GM12878 (cell line): ENCODE measurements around the gene PKP3. TPM values are rescaled to one million over a fixed set of nuclear protein-coding genes. Genes with fewer than 3 reads are reported as not detected.

ENCODE experiments used
- ATAC-seq: fragments of 200-7000 bp; cut with Tn5 transposase; 3 replicates; pipeline ENCODE4 v1.9.1; 2020; ENCODE audit warnings: mild to moderate bottlenecking, moderate library complexity
- BruUV-seq: library from RNA; stranded (reverse); fragments of 400-500 nt; replicated peaks from 2 replicates; lab custom pipeline; 2021; lab: Mats Ljungman, UMichigan
- CTCF ChIA-PET: fragments of 300-600 bp; sonication (Branson Sonifier 250); formaldehyde crosslinking; extraction: SDS; loops from one replicate; lab custom pipeline; 2021; ENCODE audit warnings: inconsistent platforms; lab: Yijun Ruan, JAX
- POLR2A ChIA-PET: fragments of 350-600 bp; formaldehyde crosslinking; extraction: SDS; loops from one replicate; lab custom pipeline; 2021; ENCODE audit warnings: inconsistent platforms; lab: Charles Lee
- RAD21 ChIA-PET: fragments of 300-600 bp; sonication (Branson Sonifier 250); formaldehyde crosslinking; loops from one replicate; lab custom pipeline; 2023; ENCODE audit warnings: antibody characterized with exemption; ENCODE audit not compliant: unreplicated experiment; lab: Charles Lee
- SMC1A ChIA-PET: fragments of 300-600 bp; sonication (Branson Sonifier 250); formaldehyde crosslinking; loops from one replicate; lab custom pipeline; 2023; ENCODE audit not compliant: unreplicated experiment, uncharacterized antibody; lab: Charles Lee
- DNase-seq: peaks from one replicate; pipeline ENCODE4 v3.0.0-alpha.2; 2011; ENCODE audit warnings: low read depth, low spot score
- FAIRE-seq: peaks from 3 replicates; lab custom pipeline; 2011; peaks lifted over from hg19 to GRCh38; lab: Jason Lieb, UNC
- H2AFZ ChIP-seq: 2 replicates; pipeline ENCODE4 v1.6.0; 2011; ENCODE audit warnings: low read depth, low read length, control low read depth; ENCODE audit not compliant: control insufficient read depth
- H3K27ac ChIP-seq: 2 replicates; pipeline ENCODE4 v1.5.1; 2011; ENCODE audit warnings: control low read depth; ENCODE audit not compliant: control insufficient read depth, insufficient read depth
- H3K27me3 ChIP-seq, 2 experiments: replicated peaks in 1 of 2; 2 replicates each; pipeline versions ENCODE4 v1.6.0 to v1.6.1; 2011; ENCODE audit warnings: low read length in 1 of 2; ENCODE audit not compliant: control insufficient read depth in 2 of 2, insufficient read depth in 2 of 2
- H3K36me3 ChIP-seq, 2 experiments: 2 replicates each; pipeline ENCODE4 v1.5.1; 2011; ENCODE audit warnings: low read length in 1 of 2; ENCODE audit not compliant: control insufficient read depth in 2 of 2, insufficient read depth in 2 of 2
- H3K4me1 ChIP-seq: 2 replicates; pipeline ENCODE4 v1.6.1; 2011; ENCODE audit warnings: mild to moderate bottlenecking, low read length, moderate library complexity, mixed read lengths; ENCODE audit not compliant: control insufficient read depth, insufficient read depth
- H3K4me2 ChIP-seq: 2 replicates; pipeline ENCODE4 v1.6.0; 2011; ENCODE audit warnings: control low read depth; ENCODE audit not compliant: control insufficient read depth, insufficient read depth
- H3K4me3 ChIP-seq: fragments of 200-600 bp; sonication (generic); 2 replicates; pipeline ENCODE4 v1.5.1; 2016
- H3K79me2 ChIP-seq: 2 replicates; pipeline ENCODE4 v1.6.0; 2011; ENCODE audit warnings: low read length; ENCODE audit not compliant: control insufficient read depth, insufficient read depth
- H3K9ac ChIP-seq: 2 replicates; pipeline ENCODE4 v1.8.0; 2011; ENCODE audit warnings: low read length, control low read depth, mixed read lengths; ENCODE audit not compliant: control insufficient read depth, insufficient read depth
- H3K9me3 ChIP-seq: replicated peaks from 3 replicates; pipeline ENCODE4 v1.5.1; 2011; ENCODE audit warnings: mild to moderate bottlenecking, low read length; ENCODE audit not compliant: control insufficient read depth, insufficient read depth
- H4K20me1 ChIP-seq: 2 replicates; pipeline ENCODE4 v1.6.0; 2011; ENCODE audit not compliant: control insufficient read depth, insufficient read depth
- ETV6 ChIP-seq, 2 experiments: fragments of 450-650 bp in 1 of 2; IDR thresholded peaks in 1 of 2; conservative IDR thresholded peaks in 1 of 2; 2 replicates each; pipeline ENCODE4 v1.6.1; 2014; ENCODE audit warnings: antibody characterized with exemption in 1 of 2, borderline replicate concordance in 1 of 2, low read depth in 1 of 2, mild to moderate bottlenecking in 1 of 2, moderate library complexity in 1 of 2
- NR2C2 ChIP-seq: IDR thresholded peaks from 2 replicates; pipeline ENCODE4 v1.6.1; 2011; ENCODE audit warnings: borderline replicate concordance, low read depth; ENCODE audit not compliant: control insufficient read depth, insufficient read length
- POLR2A ChIP-seq: IDR thresholded peaks from 2 replicates; pipeline ENCODE4 v1.6.1; 2011; ENCODE audit warnings: low read depth, mild to moderate bottlenecking, low read length
- RUNX3 ChIP-seq: IDR thresholded peaks from 2 replicates; pipeline ENCODE4 v1.6.1; 2012; ENCODE audit warnings: low read length, inconsistent platforms
- SIN3A ChIP-seq: IDR thresholded peaks from 2 replicates; pipeline ENCODE4 v1.6.1; 2012; ENCODE audit warnings: low read depth, low read length, improper control_type of control experiment
- SMAD5 ChIP-seq: IDR thresholded peaks from 2 replicates; pipeline ENCODE4 v1.6.1; 2016; ENCODE audit warnings: antibody characterized with exemption, low read depth
- YBX1 ChIP-seq: fragments of 450-650 bp; IDR thresholded peaks from 2 replicates; pipeline ENCODE4 v1.6.1; 2016; ENCODE audit warnings: antibody characterized with exemption
- ZNF384 ChIP-seq: IDR thresholded peaks from 2 replicates; pipeline ENCODE4 v1.6.1; 2012; ENCODE audit warnings: low read depth, mild to moderate bottlenecking, low read length, improper control_type of control experiment, borderline replicate concordance
- WGBS: methylation state at CpG from one replicate; pipeline ENCODE4 v1.1.6; 2016; ENCODE audit warnings: low lambda C conversion rate; ENCODE audit not compliant: insufficient replicate concordance, insufficient coverage; ENCODE audit errors: missing lambda C conversion rate; 5-methylcytosine and 5-hydroxymethylcytosine counted together
- in situ Hi-C: fragments of 300-500 bp; cut with MboI; formaldehyde crosslinking; loops from 9 replicates; pipeline ENCODE4 v1.14.3; 2018; ENCODE audit warnings: mixed read lengths
- intact Hi-C: fragments of 100-400 bp; cut with micrococcal nuclease; formaldehyde crosslinking; loops from one replicate; pipeline ENCODE4 v1.14.2; 2022; ENCODE audit not compliant: unreplicated experiment
- polyA plus RNA-seq, 11 experiments: library from polyadenylated mRNA; depleted of rRNA in 4 of 11; unstranded in 6 of 11; stranded (reverse) in 5 of 11; fragments of >200 nt; fragmentation: Nextera tagmentation in 4 of 11; fragmentation: Illumina TruSeq in 1 of 11; extraction: Ambion mirVana in 4 of 11; extraction: Trizol in 1 of 11; gene quantifications; 1 replicate in 1 of 11; 2 replicates in 10 of 11; pipeline versions ENCODE4 v1.2.1 to v1.2.3, GENCODE V29; 2011 to 2016; ENCODE audit warnings: inconsistent platforms in 2 of 11, missing spikeins in 2 of 11, low read depth in 1 of 11
- total RNA-seq, 4 experiments: library from RNA; depleted of rRNA in 3 of 4; stranded (reverse); fragments of >200 nt in 3 of 4; fragmentation: Illumina TruSeq in 1 of 4; extraction: Trizol in 1 of 4; gene quantifications; 2 replicates each; pipeline versions ENCODE4 v1.2.1 to v1.2.3, GENCODE V29; 2013 to 2021
- TF ChIP-seq, protein P1 (sequence below): fragments of 450-650 bp; IDR thresholded peaks from 2 replicates; pipeline ENCODE4 v1.6.1; 2017; ENCODE audit warnings: antibody characterized with exemption, mild to moderate bottlenecking, moderate library complexity
- TF ChIP-seq, protein P2 (sequence below): IDR thresholded peaks from 2 replicates; pipeline ENCODE4 v1.6.1; 2012; ENCODE audit warnings: mild to moderate bottlenecking, low read depth, low read length

PKP3 gene
- total and polyA plus RNA-seq, 10 of the 15 experiments (the other 5 are each of a cell fraction or from before 2014, with no cell fraction given), result 0.45 to 0.90 TPM; not detected in 8

DNA sequence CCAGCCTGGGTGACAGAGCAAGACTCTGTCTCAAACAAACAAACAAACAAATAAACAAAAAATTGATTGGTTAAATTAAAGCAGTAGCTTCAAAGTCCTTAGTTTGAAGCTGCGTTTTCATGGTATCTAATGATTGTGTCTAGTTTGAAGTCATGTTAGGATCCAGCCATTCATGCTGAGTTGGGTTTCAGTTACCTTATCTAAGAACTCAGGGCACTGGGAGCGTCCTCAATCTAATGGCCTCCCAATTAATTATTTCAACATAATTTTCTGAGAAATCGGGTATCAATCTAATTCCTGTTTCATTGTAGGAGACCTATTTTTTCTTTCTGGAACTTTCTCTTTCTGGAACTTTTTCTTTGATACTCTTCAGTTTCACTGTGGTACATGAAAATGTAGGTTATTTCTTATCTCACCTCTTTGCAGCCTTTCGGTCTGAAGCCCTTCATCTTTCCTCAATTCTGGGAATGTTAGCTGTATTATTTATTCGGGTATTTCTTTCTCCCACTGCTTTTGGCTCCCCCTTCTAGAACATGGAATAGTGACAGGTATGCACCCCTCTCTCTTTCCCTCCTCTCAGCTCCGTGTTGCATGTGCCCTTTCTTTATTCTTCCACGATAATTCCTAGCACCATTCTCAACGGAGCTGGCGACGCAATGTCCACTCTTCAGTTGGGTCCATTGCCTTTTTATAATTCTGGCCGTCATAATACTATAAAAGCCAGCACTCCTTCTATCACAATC, 49.0 kb upstream of the PKP3 start:
- CTCF ChIA-PET, result interaction anchor here (0.6 to 2.6 kb wide), 2 partner anchors 15 to 77 kb away, joined by 3 to 9 read pairs; no protein-coding TSS in a partner anchor
- SMC1A ChIA-PET, result interaction anchor here (0.8 to 2.7 kb wide), 2 partner anchors 15 to 28 kb away, joined by 3 to 13 read pairs; no protein-coding TSS in a partner anchor

DNA sequence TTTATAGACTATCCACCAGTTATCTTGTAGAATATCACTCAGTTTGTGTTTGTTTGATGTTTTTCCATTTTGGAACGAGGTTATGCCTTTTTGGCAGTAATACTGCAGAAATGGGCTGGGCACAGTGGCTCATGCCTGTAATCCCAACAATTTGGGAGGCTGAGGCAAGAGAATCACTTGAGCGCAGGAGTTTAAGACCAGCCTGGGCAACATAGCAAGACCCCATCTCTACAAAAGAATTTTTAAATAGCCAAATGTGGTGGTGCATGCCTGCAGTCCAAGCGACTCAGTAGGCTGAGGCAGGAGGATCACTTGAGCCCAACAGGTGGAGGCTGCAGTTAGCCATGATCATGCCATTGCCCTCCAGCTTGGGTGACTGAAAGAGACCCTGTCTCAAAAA, 47.5 kb upstream of the PKP3 start:
- H3K36me3 ChIP-seq, result no peaks in the 10 kb centered on the region
- no peaks in the 10 kb centered on the region for H3K79me2 ChIP-seq
- CTCF ChIA-PET, result interaction anchor here (2.6 kb wide), 1 partner anchor 17 kb away, joined by 9 read pairs; no protein-coding TSS in a partner anchor
- H4K20me1 ChIP-seq, result no peaks in the 10 kb centered on the region
- H3K4me1 ChIP-seq, result peaks cover 38% of the 10 kb centered on the region
- no peak overlapping the region for H3K4me2 ChIP-seq
- DNase-seq (no peak), ATAC-seq (no peak), FAIRE-seq (no peak)
- H3K9me3 ChIP-seq, result no peaks in the 10 kb centered on the region; the same call in 2 of the 3 replicates
- H3K27me3 ChIP-seq, result no peaks in the 10 kb centered on the region
- no peak overlapping the region for H2AFZ ChIP-seq
- SMC1A ChIA-PET, result interaction anchor here (2.7 kb wide), 1 partner anchor 16 kb away, joined by 13 read pairs; no protein-coding TSS in a partner anchor
- WGBS, result 65% methylated on average over 3 of the region's 3 CpGs
- in situ Hi-C loops, result no loop called here
- RAD21 ChIA-PET, result no interaction called here
- no peak overlapping the region for H3K27ac ChIP-seq
- POLR2A ChIA-PET, result interaction anchor here (0.6 to 5.9 kb wide), 3 partner anchors 15 to 39 kb away, joined by 4 to 67 read pairs (median 6); partner anchors contain the start of gene IFITM2
- BruUV-seq, result no TSS peak
- no peak overlapping the region for H3K9ac ChIP-seq
- H3K4me3 ChIP-seq, result no peak overlapping the region
- intact Hi-C loops, result no loop called here
- no peak for TF ChIP-seq YBX1
- TF ChIP-seq, protein P1, sequence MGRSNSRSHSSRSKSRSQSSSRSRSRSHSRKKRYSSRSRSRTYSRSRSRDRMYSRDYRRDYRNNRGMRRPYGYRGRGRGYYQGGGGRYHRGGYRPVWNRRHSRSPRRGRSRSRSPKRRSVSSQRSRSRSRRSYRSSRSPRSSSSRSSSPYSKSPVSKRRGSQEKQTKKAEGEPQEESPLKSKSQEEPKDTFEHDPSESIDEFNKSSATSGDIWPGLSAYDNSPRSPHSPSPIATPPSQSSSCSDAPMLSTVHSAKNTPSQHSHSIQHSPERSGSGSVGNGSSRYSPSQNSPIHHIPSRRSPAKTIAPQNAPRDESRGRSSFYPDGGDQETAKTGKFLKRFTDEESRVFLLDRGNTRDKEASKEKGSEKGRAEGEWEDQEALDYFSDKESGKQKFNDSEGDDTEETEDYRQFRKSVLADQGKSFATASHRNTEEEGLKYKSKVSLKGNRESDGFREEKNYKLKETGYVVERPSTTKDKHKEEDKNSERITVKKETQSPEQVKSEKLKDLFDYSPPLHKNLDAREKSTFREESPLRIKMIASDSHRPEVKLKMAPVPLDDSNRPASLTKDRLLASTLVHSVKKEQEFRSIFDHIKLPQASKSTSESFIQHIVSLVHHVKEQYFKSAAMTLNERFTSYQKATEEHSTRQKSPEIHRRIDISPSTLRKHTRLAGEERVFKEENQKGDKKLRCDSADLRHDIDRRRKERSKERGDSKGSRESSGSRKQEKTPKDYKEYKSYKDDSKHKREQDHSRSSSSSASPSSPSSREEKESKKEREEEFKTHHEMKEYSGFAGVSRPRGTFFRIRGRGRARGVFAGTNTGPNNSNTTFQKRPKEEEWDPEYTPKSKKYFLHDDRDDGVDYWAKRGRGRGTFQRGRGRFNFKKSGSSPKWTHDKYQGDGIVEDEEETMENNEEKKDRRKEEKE, result no peak
- no peak for TF ChIP-seq NR2C2
- TF ChIP-seq ZNF384, result no peak
- TF ChIP-seq, protein P2, sequence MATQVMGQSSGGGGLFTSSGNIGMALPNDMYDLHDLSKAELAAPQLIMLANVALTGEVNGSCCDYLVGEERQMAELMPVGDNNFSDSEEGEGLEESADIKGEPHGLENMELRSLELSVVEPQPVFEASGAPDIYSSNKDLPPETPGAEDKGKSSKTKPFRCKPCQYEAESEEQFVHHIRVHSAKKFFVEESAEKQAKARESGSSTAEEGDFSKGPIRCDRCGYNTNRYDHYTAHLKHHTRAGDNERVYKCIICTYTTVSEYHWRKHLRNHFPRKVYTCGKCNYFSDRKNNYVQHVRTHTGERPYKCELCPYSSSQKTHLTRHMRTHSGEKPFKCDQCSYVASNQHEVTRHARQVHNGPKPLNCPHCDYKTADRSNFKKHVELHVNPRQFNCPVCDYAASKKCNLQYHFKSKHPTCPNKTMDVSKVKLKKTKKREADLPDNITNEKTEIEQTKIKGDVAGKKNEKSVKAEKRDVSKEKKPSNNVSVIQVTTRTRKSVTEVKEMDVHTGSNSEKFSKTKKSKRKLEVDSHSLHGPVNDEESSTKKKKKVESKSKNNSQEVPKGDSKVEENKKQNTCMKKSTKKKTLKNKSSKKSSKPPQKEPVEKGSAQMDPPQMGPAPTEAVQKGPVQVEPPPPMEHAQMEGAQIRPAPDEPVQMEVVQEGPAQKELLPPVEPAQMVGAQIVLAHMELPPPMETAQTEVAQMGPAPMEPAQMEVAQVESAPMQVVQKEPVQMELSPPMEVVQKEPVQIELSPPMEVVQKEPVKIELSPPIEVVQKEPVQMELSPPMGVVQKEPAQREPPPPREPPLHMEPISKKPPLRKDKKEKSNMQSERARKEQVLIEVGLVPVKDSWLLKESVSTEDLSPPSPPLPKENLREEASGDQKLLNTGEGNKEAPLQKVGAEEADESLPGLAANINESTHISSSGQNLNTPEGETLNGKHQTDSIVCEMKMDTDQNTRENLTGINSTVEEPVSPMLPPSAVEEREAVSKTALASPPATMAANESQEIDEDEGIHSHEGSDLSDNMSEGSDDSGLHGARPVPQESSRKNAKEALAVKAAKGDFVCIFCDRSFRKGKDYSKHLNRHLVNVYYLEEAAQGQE, result no peak
- TF ChIP-seq POLR2A, result no peak
- no peak for TF ChIP-seq RUNX3
- no peak for TF ChIP-seq SIN3A

More for the DNA sequence above, 49.0 kb upstream of the PKP3 start:
- no peak for FAIRE-seq
- ATAC-seq, result no peak
- no peak for TF ChIP-seq ETV6 (conservative IDR thresholded peaks at IDR 0.05 in 1 of 2, IDR thresholded peaks at IDR 0.05 in 1 of 2; ENCODE audit: borderline replicate concordance in 1 of 2, low read depth in 1 of 2)
- TF ChIP-seq SMAD5, result no peak
- BruUV-seq, result no TSS peak
- WGBS, result 91% methylated on average over 11 of the region's 11 CpGs
- in situ Hi-C loops (no loop called here), intact Hi-C loops (no loop called here)
- no peak overlapping the region for H2AFZ ChIP-seq
- ChIA-PET POLR2A (interaction anchor here (5.9 kb wide), 1 partner anchor 13 kb away, joined by 67 read pairs; no protein-coding TSS in a partner anchor), RAD21 (no interaction called here)
- no peak overlapping the region for H3K4me2 ChIP-seq
- no peaks in the 10 kb centered on the region for H3K79me2 ChIP-seq
- no peak for DNase-seq
- no peaks in the 10 kb centered on the region; the same call in 2 of the 3 replicates for H3K9me3 ChIP-seq
- no peaks in the 10 kb centered on the region for H3K36me3 ChIP-seq
- H3K27ac ChIP-seq, result no peak overlapping the region
- H4K20me1 ChIP-seq, result no peaks in the 10 kb centered on the region
- no peak overlapping the region for H3K4me3 ChIP-seq
- H3K9ac ChIP-seq, result no peak overlapping the region
- H3K27me3 ChIP-seq, result no peaks in the 10 kb centered on the region
- peaks cover 23% of the 10 kb centered on the region for H3K4me1 ChIP-seq
